GM23248 (cell line): ENCODE results near the gene CLCN6. TPM values are rescaled to one million over a fixed set of nuclear protein-coding genes. Genes with fewer than 3 reads are reported as not detected.

Experiments used
- DNase-seq: peaks from one replicate; pipeline ENCODE4 v3.0.0-alpha.2; 2015
- H2AFZ ChIP-seq: fragments of 200-600 bp; sonication (generic); 2 replicates; pipeline ENCODE4 v1.6.1; 2016; ENCODE audit warnings: antibody characterized with exemption
- H3F3A ChIP-seq: fragments of 200-600 bp; sonication (generic); 2 replicates; pipeline ENCODE4 v1.6.1; 2016; ENCODE audit warnings: mild to moderate bottlenecking, antibody characterized with exemption, mixed run types; ENCODE audit not compliant: insufficient read depth
- H3K27ac ChIP-seq: fragments of 200-600 bp; sonication (generic); 2 replicates; pipeline ENCODE4 v1.5.1; 2016; ENCODE audit warnings: mild to moderate bottlenecking
- H3K27me3 ChIP-seq: fragments of 200-600 bp; sonication (generic); replicated peaks from 2 replicates; pipeline ENCODE4 v1.6.1; 2016; ENCODE audit warnings: mild to moderate bottlenecking; ENCODE audit not compliant: insufficient read depth
- H3K36me3 ChIP-seq: fragments of 200-600 bp; sonication (generic); 2 replicates; pipeline ENCODE4 v1.6.1; 2016; ENCODE audit warnings: low read depth, mild to moderate bottlenecking
- H3K4me1 ChIP-seq: fragments of 200-600 bp; sonication (generic); 2 replicates; pipeline ENCODE4 v1.6.1; 2016; ENCODE audit warnings: mild to moderate bottlenecking; ENCODE audit not compliant: insufficient read depth
- H3K4me2 ChIP-seq: fragments of 200-600 bp; sonication (generic); one replicate; pipeline ENCODE4 v1.6.1; 2016; ENCODE audit warnings: mild to moderate bottlenecking; ENCODE audit not compliant: unreplicated experiment
- H3K4me3 ChIP-seq: fragments of 200-600 bp; sonication (generic); 2 replicates; pipeline ENCODE4 v1.5.1; 2016; ENCODE audit warnings: mild to moderate bottlenecking
- H3K79me2 ChIP-seq: fragments of 200-600 bp; sonication (generic); 2 replicates; pipeline ENCODE4 v1.6.1; 2016; ENCODE audit warnings: mild to moderate bottlenecking; ENCODE audit not compliant: insufficient read depth
- H3K9ac ChIP-seq: fragments of 200-600 bp; sonication (generic); 2 replicates; pipeline ENCODE4 v1.6.1; 2016; ENCODE audit warnings: mild to moderate bottlenecking
- H3K9me2 ChIP-seq: fragments of 200-600 bp; sonication (generic); 2 replicates; pipeline ENCODE4 v1.6.1; 2016; ENCODE audit warnings: mixed run types, mild to moderate bottlenecking, moderate library complexity; ENCODE audit not compliant: insufficient read depth
- H3K9me3 ChIP-seq: fragments of 200-600 bp; sonication (generic); one replicate; pipeline ENCODE4 v1.6.1; 2017; ENCODE audit warnings: low read depth
- H4K20me1 ChIP-seq: fragments of 200-600 bp; sonication (generic); 2 replicates; pipeline ENCODE4 v1.6.0; 2016; ENCODE audit not compliant: insufficient read depth
- EZH2 ChIP-seq: fragments of 200-600 bp; sonication (generic); IDR thresholded peaks from 2 replicates; pipeline ENCODE4 v1.6.1; 2018; ENCODE audit warnings: antibody characterized with exemption, mild to moderate bottlenecking; ENCODE audit not compliant: insufficient read depth, poor library complexity, severe bottlenecking
- EZH2phosphoT487 ChIP-seq: fragments of 200-600 bp; sonication (generic); IDR thresholded peaks from 2 replicates; pipeline ENCODE4 v1.6.1; 2018; ENCODE audit warnings: antibody characterized with exemption, moderate library complexity, mild to moderate bottlenecking, low read depth; ENCODE audit not compliant: insufficient read depth
- WGBS, 2 experiments: methylation state at CpG; one replicate each; pipeline ENCODE4 v1.1.6; 2015 to 2017; ENCODE audit warnings: low lambda C conversion rate in 2 of 2, low coverage in 1 of 2; ENCODE audit errors: missing lambda C conversion rate in 2 of 2; 5-methylcytosine and 5-hydroxymethylcytosine counted together
- in situ Hi-C: fragments of 300-500 bp; cut with MboI; formaldehyde crosslinking; loops from 2 replicates; pipeline ENCODE4 v1.15.0; 2020
- polyA plus RNA-seq: library from polyadenylated mRNA; unstranded; fragments of >200 nt; fragmentation: Nextera tagmentation; extraction: Ambion mirVana; gene quantifications from 2 replicates; pipeline ENCODE4 v1.2.1, GENCODE V29; 2016
- total RNA-seq: library from RNA; depleted of rRNA; stranded (reverse); fragments of >200 nt; shearing (Covaris generic); gene quantifications from 2 replicates; pipeline ENCODE4 v1.2.3, GENCODE V29; 2014

The CLCN6 gene
- total and polyA plus RNA-seq, 2 experiments from 2014 or later = 4.9 to 5.4 TPM

DNA sequence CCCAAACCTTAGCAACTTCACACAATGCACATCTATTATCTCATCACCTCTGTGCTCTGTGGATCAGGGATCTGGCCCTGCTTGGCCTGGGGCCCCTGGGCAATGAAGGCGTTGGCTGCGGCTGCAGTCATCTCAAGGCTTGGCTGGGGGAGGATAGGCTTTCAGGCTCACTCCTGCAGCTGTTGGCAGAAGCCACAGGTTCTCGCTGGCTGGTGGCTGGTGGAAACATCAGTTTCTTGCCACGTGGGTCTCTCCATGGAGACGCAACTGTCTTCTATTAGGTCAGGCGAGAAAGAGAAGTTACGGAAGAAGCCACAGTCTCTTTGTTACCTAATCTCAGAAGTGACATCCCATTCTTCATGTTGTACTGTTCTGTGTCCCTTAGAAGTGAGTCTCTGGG, 45.2 kb downstream of the CLCN6 start:
- H3K4me3 ChIP-seq = no peak overlapping the region
- peaks cover 5% of the 10 kb centered on the region for H3K27me3 ChIP-seq
- no peak overlapping the region for H3K4me2 ChIP-seq
- H3K27ac ChIP-seq = no peak overlapping the region
- H3K79me2 ChIP-seq = no peaks in the 10 kb centered on the region
- no peaks in the 10 kb centered on the region for H3F3A ChIP-seq
- DNase-seq = peak; percentile 15
- in situ Hi-C loops = no loop called here
- no peaks in the 10 kb centered on the region for H3K4me1 ChIP-seq
- no peaks in the 10 kb centered on the region for H4K20me1 ChIP-seq
- H3K9me3 ChIP-seq = no peaks in the 10 kb centered on the region
- H3K36me3 ChIP-seq = no peaks in the 10 kb centered on the region
- H2AFZ ChIP-seq = no peak overlapping the region
- H3K9me2 ChIP-seq = no peaks in the 10 kb centered on the region
- H3K9ac ChIP-seq = no peak overlapping the region
- 4 to 6% methylated on average over 7 of the region's 7 CpGs for WGBS, 2 experiments
- TF ChIP-seq EZH2phosphoT487 = no peak
- TF ChIP-seq EZH2 = no peak

DNA sequence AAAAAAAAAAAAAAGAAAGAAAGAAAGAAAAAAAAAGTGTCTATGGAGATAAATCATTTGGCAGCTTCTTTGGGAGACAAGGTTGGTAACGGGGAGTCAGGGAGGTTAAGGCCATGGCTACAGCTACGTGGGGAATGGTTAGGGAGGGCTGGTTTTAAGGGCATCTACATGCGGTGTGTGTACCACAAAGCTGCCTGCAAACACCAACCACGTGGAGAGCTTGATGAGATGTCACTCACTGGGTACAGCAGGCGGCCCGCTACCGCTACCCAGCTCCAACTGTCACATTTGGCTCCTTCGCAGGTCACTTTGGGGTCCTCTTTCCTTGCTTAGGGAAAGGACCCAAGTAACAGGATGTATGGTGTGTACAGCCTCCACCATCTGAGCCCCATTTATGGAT, 48.5 kb downstream of the CLCN6 start:
- Histone ChIP-seq H2AFZ (no peak overlapping the region), H3K9me3 (no peaks in the 10 kb centered on the region), H3K27ac (no peak overlapping the region), H3K9ac (no peak overlapping the region), H3K27me3 (peaks cover 37% of the 10 kb centered on the region), H3K4me2 (no peak overlapping the region), H3K36me3 (no peaks in the 10 kb centered on the region), H3K4me1 (no peaks in the 10 kb centered on the region), H4K20me1 (no peaks in the 10 kb centered on the region), H3K9me2 (no peaks in the 10 kb centered on the region), H3F3A (no peaks in the 10 kb centered on the region), H3K4me3 (no peak overlapping the region), H3K79me2 (no peaks in the 10 kb centered on the region)
- TF ChIP-seq EZH2phosphoT487 (no peak), EZH2 (no peak)
- in situ Hi-C loops = no loop called here
- 27 to 31% methylated on average over 8 of the region's 8 CpGs for WGBS, 2 experiments
- no peak for DNase-seq

DNA sequence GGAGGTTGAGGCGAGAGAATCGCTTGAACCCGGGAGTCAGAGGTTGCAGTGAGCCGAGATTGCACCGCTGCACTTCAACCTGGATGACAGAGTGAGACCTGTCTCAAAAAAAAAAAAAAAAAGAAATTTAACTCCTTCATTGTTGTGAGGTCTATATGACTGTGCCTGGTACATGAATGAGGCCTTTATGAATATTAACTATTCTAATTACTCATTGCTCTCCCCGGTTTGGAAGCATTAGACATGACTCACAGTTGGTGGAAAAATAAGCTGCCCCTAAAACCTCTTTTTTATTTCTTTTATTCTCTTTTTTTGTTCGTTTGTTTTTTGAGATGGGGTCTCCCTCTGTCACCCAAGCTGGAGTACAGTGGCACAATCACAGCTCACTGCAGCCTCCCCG, 49.4 kb downstream of the CLCN6 start:
- 66 to 67% methylated on average over 8 of the region's 8 CpGs for WGBS, 2 experiments
- TF ChIP-seq EZH2phosphoT487 (no peak), EZH2 (no peak)

DNA sequence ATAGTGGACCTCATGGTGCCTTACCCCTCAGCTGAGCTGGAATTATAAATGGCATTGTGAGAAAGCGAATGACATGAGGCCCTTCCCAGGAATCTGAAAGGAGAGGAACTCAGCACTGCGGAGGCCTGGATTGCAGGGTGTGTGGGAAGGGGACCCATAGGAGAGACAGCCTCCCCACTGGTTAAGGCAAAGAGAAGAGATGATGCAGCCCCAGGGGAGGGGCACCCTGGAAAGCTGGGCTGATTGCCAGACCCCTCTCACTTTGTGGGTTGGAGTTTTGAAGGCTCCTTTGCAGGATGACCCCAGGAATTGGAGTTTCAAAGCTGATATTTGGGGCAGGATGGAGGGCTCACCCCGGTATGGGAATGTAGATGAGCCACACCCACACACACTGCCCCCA, 50.7 kb downstream of the CLCN6 start:
- H3K27me3 ChIP-seq = peaks cover 45% of the 10 kb centered on the region
- TF ChIP-seq EZH2 = no peak
- no peak for TF ChIP-seq EZH2phosphoT487
- no peak overlapping the region for H3K27ac ChIP-seq
- DNase-seq = no peak
- no peak overlapping the region for H3K4me2 ChIP-seq
- no peaks in the 10 kb centered on the region for H3K9me3 ChIP-seq
- no peaks in the 10 kb centered on the region for H3K79me2 ChIP-seq
- no peaks in the 10 kb centered on the region for H3K9me2 ChIP-seq
- H3K4me1 ChIP-seq = no peaks in the 10 kb centered on the region
- H3K36me3 ChIP-seq = no peaks in the 10 kb centered on the region
- in situ Hi-C loops = no loop called here
- H2AFZ ChIP-seq = no peak overlapping the region
- WGBS, 2 experiments = 58 to 60% methylated on average over 3 of the region's 3 CpGs
- H3K4me3 ChIP-seq = no peak overlapping the region
- H4K20me1 ChIP-seq = no peaks in the 10 kb centered on the region
- no peak overlapping the region for H3K9ac ChIP-seq
- no peaks in the 10 kb centered on the region for H3F3A ChIP-seq

More for the DNA sequence above, 49.4 kb downstream of the CLCN6 start:
- H3K9me3 ChIP-seq = no peaks in the 10 kb centered on the region
- H3K4me3 ChIP-seq = no peak overlapping the region
- H3K27ac ChIP-seq = no peak overlapping the region
- no peaks in the 10 kb centered on the region for H3K9me2 ChIP-seq
- H3K4me1 ChIP-seq = no peaks in the 10 kb centered on the region
- H2AFZ ChIP-seq = no peak overlapping the region
- H3K36me3 ChIP-seq = no peaks in the 10 kb centered on the region
- H3F3A ChIP-seq = no peaks in the 10 kb centered on the region
- H3K27me3 ChIP-seq = peaks cover 37% of the 10 kb centered on the region
- H3K4me2 ChIP-seq = no peak overlapping the region
- no peaks in the 10 kb centered on the region for H3K79me2 ChIP-seq
- in situ Hi-C loops = no loop called here
- no peak for DNase-seq
- no peak overlapping the region for H3K9ac ChIP-seq
- no peaks in the 10 kb centered on the region for H4K20me1 ChIP-seq

DNA sequence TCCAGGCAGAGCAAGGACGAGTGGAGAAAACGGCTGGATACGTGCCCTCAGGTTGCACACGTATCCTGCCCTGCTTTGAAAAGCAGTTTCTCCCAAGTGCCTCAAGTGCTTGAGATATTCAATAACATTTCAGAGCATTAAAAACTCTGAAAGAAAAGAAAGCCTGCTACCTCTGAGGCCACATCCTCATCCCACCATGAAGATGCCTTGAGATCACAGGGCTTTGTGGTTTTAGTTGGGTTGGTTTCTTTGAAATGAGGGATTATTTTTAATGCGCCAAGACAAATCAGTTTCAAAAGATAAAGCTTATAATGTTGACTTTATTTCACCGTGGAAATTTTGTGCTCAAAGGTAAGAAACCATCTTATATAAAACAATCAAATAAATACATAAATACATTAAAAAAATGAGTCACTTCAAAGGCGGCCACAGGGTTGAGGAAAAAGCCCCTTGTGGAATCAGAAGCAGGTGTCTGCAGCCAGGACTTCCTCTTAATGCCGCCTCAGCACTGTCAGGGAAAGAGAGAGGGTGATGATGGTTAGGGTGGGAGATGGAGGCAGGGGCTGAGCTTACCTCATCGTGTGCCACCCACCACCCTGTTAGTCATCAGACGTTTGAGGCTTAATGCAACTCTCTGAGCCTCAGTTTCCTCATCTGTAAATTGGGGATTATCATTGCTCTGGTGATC, 51.3 kb downstream of the CLCN6 start:
- TF ChIP-seq EZH2 = no peak
- Histone ChIP-seq H3K9me3 (no peaks in the 10 kb centered on the region), H2AFZ (no peak overlapping the region), H3K9ac (no peak overlapping the region), H4K20me1 (no peaks in the 10 kb centered on the region), H3K27ac (no peak overlapping the region), H3K4me3 (no peak overlapping the region), H3K9me2 (no peaks in the 10 kb centered on the region), H3K79me2 (no peaks in the 10 kb centered on the region), H3K4me1 (no peaks in the 10 kb centered on the region), H3F3A (no peaks in the 10 kb centered on the region), H3K4me2 (no peak overlapping the region), H3K27me3 (peaks cover 51% of the 10 kb centered on the region), H3K36me3 (no peaks in the 10 kb centered on the region)
- 22 to 25% methylated on average over 10 of the region's 10 CpGs for WGBS, 2 experiments
- in situ Hi-C loops = no loop called here
- no peak for DNase-seq
